Left kidney (tissue), 2 donors: ENCODE results near the gene GNG7. TPM values are rescaled to one million over a fixed set of nuclear protein-coding genes. Genes with fewer than 3 reads are reported as not detected.
"Not testable (repeated sequence)": the region's sequence is repeated elsewhere in the genome, so short reads cannot be mapped to it uniquely, and the experiment has no call there.

Source experiments
- DNase-seq: peaks from one replicate; pipeline ENCODE4 v3.0.0-alpha.2; 2013
- polyA plus RNA-seq: library from polyadenylated mRNA; unstranded; fragments of 120-200 nt; gene quantifications from one replicate; pipeline ENCODE4 v1.2.1, GENCODE V29; 2013; ENCODE audit not compliant: insufficient read length

Gene GNG7
- polyA plus RNA-seq, 1 donor = 5.4 TPM

- DNase-seq = no peak
Observed at GRCh38 chr19:2511991-2512390, 190.5 kb downstream of the GNG7 start.

DNA sequence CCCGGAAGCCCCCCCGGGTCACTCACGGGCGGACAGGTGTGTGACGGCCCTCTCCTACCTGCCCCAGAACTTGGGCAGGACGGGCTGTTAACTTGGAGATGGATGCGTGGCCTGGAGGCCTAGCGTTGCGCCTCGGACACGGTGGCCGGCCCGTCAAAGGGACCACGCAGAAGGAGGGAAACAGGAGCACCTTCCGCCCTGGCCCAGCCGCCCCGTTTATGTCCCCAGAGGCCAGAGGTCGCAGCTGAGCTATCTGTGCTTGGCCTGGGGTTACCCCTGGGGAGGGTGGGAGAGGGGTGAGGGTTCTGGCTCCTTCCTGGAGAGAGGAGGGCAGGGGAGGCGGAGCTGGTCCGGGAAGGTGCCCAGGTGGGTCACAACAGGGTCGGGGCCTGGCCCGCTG is 190.9 kb downstream of the GNG7 start:
- no peak for DNase-seq

DNA sequence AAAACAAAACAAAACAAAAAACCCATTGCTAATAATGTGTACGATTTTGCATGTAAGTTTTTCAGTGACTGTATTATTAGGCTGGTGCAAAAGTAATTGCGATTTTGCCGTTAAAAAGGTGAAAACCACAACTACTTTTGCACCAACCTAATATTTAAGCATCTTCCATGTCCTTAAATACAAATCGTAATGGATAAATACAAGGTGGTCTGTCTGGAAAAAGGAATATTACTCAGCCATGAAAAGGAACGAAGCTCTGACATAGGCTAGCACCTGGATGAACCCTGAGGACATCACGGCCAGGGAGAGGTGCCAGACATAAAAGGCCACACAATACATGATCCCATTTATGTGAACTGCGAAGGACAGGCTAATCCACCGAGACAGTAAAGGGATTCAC is 193.4 kb downstream of the GNG7 start:
- DNase-seq = no peak

GRCh38 chr19:2507109-2507508 is 195.4 kb downstream of the GNG7 start:
- DNase-seq = peak; percentile 70

GRCh38 chr19:2506656-2507055 is 195.8 kb downstream of the GNG7 start:
- not testable (repeated sequence) for DNase-seq

DNA sequence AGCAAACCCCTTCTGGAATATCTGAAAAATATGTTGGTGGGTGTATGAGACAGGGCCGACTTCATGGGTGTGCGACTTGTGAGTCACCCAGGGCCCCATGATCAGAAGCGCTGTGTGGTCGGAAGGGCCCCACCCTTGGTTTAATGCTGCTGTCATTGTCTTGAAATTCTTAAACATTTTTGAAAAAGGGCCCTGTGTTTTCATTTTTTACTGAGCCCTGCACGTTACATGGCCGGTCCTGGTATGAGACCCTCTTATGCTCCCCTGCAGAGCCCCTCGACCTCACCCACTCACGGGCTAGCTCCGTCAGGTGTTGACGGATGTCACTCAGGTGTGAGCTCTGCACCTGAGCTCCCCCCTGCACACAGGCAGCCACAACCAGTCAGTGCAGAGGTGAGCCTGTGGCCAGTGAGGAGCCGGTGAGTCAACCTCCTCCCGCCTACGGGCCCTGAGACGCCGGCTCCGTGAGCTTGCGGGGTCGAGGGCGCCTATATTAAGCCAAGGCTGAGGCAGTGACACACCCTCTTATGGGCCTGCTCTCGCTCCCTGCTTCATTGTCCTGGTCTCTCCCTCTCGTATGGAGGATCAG is 198.9 kb downstream of the GNG7 start:
- no peak for DNase-seq

DNA sequence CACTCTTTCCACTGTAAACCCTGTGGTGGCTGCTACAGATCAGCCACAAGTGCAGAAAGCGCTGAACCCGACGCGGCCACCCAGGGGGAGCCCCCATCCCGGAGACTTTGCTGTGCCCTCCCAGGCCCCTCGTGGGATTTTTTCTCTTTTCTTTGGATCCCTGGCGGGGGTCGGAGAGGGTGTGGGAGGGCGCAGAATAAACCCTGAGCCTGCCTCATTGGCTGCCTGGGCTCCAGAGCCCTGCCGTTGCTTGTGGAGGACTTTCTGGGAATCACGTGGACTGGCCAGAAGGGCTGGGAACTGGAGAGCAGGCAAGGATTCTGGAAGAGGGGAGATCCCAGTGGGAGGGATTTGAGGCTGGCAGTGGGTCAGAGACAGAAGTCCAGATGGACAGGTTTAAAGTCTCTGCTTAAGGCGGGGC is 201.6 kb downstream of the GNG7 start:
- no peak for DNase-seq

- DNase-seq = no peak
Observed at GRCh38 chr19:2500156-2500555, 202.3 kb downstream of the GNG7 start.

DNA sequence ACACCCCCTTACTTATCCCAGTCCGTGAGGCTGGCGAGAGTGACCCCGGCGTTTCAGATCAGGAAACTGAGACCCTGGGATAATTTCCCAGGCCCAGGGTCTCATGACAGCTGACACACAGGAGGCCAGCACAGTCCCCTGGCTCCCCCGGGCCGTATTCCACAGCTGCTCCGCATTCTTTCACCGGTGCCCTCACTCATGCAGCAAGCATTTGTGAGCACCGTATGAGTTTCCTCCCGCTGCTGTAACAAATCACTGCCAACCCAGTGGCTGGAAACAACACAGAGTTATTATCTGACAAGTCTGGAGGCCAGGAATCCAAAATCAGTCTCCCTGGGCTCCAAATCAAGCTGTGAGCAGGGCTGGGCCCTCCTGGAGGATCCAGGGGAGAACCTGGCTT is 205.3 kb downstream of the GNG7 start:
- DNase-seq = no peak

GRCh38 chr19:2495651-2496316 is 206.7 kb downstream of the GNG7 start:
- no peak for DNase-seq

- DNase-seq = no peak
Observed at GRCh38 chr19:2495130-2495641, 207.3 kb downstream of the GNG7 start.

DNA sequence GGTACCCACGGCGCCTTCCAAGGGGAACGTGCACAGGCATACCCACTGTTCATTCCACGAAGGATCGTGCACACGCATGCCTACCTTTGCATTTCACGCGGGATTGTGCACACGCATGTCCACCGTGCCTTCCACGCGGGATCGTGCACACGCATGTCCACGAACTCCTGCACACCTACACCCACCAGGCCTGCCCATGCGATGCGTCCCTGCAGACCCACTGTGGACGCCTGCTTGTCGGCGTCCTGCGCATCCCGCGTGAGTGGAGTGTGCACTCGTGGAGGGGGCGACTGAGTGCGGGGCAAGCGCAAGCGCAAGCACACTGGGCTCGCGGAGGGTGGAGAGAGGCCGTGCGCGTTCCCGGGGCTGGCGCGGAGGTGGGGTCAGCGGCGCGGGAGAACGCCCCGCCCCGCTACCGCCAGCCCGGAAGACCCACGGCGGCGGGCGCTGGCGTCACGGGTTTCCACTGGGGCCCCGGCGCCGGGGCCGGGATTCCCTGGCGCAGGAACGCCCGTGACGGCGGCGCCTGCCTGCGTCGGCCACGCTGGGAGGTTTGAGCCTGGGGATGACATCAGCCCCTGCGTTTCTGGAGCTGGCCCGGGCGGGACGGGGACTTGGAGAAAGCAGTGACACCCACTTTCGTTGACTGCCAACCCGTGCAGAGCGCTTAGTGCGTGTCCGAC is 207.9 kb downstream of the GNG7 start:
- DNase-seq = no peak

DNA sequence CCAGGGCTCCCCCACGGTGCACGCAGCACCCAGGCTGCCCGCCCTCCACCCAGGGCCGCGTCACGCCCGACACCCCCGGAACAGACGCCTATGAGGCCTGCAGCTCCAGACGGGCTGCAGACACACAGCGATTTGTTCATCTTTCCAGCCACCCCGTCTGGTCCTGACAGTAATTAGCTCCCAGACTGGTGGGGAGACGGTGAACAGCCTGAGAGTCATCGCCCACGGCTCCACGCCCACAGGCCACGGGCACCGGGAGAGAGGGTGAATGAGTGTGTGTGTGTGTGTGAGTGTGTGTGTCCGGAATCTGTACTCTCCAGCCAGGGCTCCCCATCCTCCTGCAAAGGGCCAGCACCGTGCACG is 208.4 kb downstream of the GNG7 start:
- no peak for DNase-seq

GRCh38 chr19:2493448-2493847 is 209.0 kb downstream of the GNG7 start:
- not testable (repeated sequence) for DNase-seq

- DNase-seq = no peak
Observed at GRCh38 chr19:2492870-2493269, 209.6 kb downstream of the GNG7 start.

DNA sequence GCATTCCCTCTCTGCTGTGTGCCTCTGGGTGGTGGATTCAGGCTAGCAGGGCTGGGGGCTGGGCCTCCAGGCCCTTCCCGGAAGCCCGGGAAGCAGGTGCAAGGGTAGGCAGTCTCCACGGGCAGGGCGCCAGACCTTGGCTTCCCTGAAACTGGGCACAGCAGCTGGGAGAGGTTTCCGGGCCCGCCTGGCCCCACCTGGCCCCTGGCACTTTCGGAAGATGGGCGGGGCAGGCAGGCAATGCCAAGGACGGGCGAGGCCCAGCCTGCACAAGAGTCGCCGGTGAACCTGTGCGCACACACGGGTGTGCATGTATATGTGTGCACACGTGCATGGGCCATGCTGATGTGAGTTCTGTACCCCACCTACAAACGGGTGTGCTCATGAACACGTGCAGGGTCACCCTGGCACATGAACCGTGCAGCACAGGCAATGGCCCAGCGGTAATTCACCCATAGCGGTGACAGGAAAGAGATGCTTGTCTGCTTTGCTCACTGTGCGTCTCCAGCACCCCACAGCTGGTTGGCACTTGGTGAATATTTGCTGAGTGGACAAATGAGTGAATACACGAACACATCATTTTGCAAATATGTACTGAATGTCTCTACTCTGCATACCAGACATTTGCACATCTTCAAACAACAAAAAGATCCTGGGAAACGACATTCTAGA is 211.2 kb downstream of the GNG7 start:
- DNase-seq = no peak

- DNase-seq = no peak
Observed at GRCh38 chr19:2490659-2491058, 211.8 kb downstream of the GNG7 start.

DNA sequence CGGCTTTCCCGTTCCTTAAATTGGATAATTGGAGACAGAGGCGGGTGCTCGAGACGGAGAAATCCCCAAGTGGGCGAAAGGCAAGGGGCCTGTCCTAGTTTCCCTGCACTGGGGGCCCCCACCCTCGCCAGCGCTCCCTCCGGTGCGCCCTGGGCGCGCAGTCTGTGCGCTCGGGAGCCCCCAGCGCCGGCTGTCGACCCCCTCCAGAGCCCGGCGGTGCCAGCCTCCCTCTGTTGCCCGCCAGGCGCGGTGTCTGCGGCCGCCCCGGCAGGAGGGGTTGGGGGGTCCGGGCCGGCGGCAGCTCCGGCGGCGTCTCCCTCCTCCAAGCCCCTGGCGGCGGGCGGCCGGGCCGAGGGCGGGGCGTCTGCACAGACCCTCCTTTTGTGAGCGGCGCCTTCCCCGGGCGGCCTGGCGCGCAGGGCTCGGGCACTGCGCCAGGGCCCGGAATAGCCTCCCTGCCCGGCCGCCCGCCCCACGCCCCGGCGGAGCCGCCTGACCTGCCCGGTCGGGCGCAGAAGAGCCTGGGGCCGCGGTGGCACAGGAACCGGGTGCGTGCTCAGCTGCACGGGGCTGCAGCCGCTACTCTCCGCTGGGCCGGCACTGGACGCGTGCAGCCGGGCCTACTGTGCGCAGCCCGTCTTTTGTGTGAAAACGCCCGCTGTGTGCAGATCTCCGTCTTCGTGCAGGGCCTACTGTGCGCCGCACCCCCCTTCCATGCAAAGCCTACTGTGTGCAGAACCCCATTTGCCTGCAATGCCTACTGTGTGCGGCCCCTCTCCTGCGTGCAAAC is 213.4 kb downstream of the GNG7 start:
- DNase-seq = no peak

DNA sequence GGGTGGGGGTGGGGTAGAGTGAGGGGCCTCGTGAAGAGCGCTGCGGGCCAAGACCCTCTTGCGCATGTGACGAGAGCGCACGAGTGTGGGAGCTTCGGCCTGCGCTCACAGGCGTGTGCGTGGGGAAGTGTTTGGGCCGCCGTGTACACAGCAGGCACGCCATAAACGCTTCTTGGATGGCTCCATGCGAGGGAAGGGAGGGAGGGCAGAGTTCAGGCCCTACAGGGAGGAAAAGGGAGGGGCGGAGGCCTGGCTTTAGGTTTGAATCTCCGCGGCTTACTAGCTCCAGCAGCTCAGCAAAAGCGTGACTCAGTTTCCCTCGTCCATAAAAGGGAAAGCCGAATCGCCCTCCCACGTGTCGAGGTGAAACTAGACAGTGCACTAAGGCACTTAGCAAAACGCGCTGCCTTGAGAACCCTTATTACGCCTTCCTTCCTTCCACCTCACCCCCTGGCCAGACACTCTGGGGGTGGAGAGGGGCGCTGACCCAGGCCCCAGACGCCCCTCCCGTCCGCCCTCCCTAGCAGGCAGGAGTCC is 214.0 kb downstream of the GNG7 start:
- no peak for DNase-seq

DNA sequence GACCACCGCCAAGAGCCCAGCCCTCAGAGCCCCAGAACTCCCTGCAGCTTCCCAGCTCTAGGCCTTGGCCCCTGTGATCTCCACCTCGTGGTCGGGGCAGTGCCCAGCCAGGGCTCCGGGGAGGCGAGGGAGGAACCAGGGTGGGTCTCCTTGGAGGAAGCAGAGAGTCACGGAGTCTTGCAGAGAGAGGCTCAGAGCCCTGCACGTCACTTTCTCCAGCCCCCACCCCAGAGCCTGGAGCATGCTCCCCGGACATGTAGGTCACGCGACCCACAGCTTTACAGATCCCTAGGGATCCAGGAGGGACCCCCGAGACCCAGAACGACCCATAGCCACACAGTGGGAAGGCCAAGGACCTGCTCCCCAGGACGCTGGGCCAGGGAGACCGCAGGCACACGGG is 214.7 kb downstream of the GNG7 start:
- no peak for DNase-seq

- no peak for DNase-seq
Observed at GRCh38 chr19:2487090-2487489, 215.4 kb downstream of the GNG7 start.

- no peak for DNase-seq
Observed at GRCh38 chr19:2485428-2485827, 217.1 kb downstream of the GNG7 start.
